Left ventricle myocardium inferior (tissue), 1 donor: ENCODE results near the gene GRM8. TPM values are rescaled to one million over a fixed set of nuclear protein-coding genes. Genes with fewer than 3 reads are reported as not detected.

ENCODE experiments used
- DNase-seq: peaks from one replicate; pipeline ENCODE4 v3.0.0-alpha.2; 2020
- H3K27ac ChIP-seq: fragments of 200-600 bp; replicated peaks from 2 replicates; pipeline ENCODE4 v1.8.0; 2021
- H3K27me3 ChIP-seq: fragments of 200-600 bp; 2 replicates; pipeline ENCODE4 v1.8.0; 2021; ENCODE audit warnings: low read depth
- H3K36me3 ChIP-seq: fragments of 200-600 bp; 2 replicates; pipeline ENCODE4 v1.8.0; 2021
- H3K4me1 ChIP-seq: fragments of 200-600 bp; 2 replicates; pipeline ENCODE4 v1.8.0; 2021
- H3K4me3 ChIP-seq: fragments of 200-600 bp; 2 replicates; pipeline ENCODE4 v1.8.0; 2021; ENCODE audit warnings: mild to moderate bottlenecking, moderate library complexity
- H3K9me3 ChIP-seq: fragments of 200-600 bp; replicated peaks from 2 replicates; pipeline ENCODE4 v1.8.0; 2021
- CTCF ChIP-seq: fragments of 200-600 bp; IDR thresholded peaks from 2 replicates; pipeline ENCODE4 v1.8.0; 2021; ENCODE audit warnings: antibody characterized with exemption, mild to moderate bottlenecking, borderline replicate concordance
- intact Hi-C: fragments of 100-400 bp; cut with micrococcal nuclease; formaldehyde crosslinking; loops from one replicate; pipeline ENCODE4 v1.11.0; 2022
- total RNA-seq: library from RNA; stranded (reverse); fragmentation: NEBNext Ultra II Directional; extraction: Animal tissue kit (Norgen Biotek cat#: 25700); gene quantifications from one replicate; pipeline ENCODE4 v1.2.1, GENCODE V29; 2021
- donor health status: DM: no; HTN: yes; CAD: no; lungs with severe emphysema.

Gene GRM8
- total RNA-seq, 1 donor from 2014 or later = 0.69 TPM

- Histone ChIP-seq H3K4me3 (no peak overlapping the region), H3K9me3 (no peaks in the 10 kb centered on the region), H3K27ac (no peak overlapping the region), H3K36me3 (no peaks in the 10 kb centered on the region), H3K27me3 (no peaks in the 10 kb centered on the region), H3K4me1 (no peaks in the 10 kb centered on the region)
- DNase-seq = no peak
- TF ChIP-seq CTCF = no peak
- intact Hi-C loops = no loop called here
These were observed 695.5 kb downstream of the GRM8 start for GRCh38 chr7:126557271-126557670.

- no peaks in the 10 kb centered on the region for H3K9me3 ChIP-seq
- intact Hi-C loops = no loop called here
- H3K4me1 ChIP-seq = no peaks in the 10 kb centered on the region
- no peak overlapping the region for H3K27ac ChIP-seq
- no peak for DNase-seq
- H3K27me3 ChIP-seq = no peaks in the 10 kb centered on the region
- no peaks in the 10 kb centered on the region for H3K36me3 ChIP-seq
- no peak overlapping the region for H3K4me3 ChIP-seq
- no peak for TF ChIP-seq CTCF
These were observed 711.3 kb downstream of the GRM8 start for GRCh38 chr7:126541406-126541805.

GRCh38 chr7:126535176-126535575 is 717.6 kb downstream of the GRM8 start:
- no peak for TF ChIP-seq CTCF
- no peak overlapping the region for H3K4me3 ChIP-seq
- H3K36me3 ChIP-seq = no peaks in the 10 kb centered on the region
- intact Hi-C loops = no loop called here
- no peaks in the 10 kb centered on the region for H3K27me3 ChIP-seq
- no peaks in the 10 kb centered on the region for H3K4me1 ChIP-seq
- H3K27ac ChIP-seq = no peak overlapping the region
- H3K9me3 ChIP-seq = no peaks in the 10 kb centered on the region
- no peak for DNase-seq

- no peak overlapping the region for H3K27ac ChIP-seq
- H3K9me3 ChIP-seq = no peaks in the 10 kb centered on the region
- no peak for DNase-seq
- no peaks in the 10 kb centered on the region for H3K36me3 ChIP-seq
- H3K27me3 ChIP-seq = no peaks in the 10 kb centered on the region
- H3K4me1 ChIP-seq = no peaks in the 10 kb centered on the region
- intact Hi-C loops = no loop called here
- TF ChIP-seq CTCF = no peak
- H3K4me3 ChIP-seq = no peak overlapping the region
These were observed 719.0 kb downstream of the GRM8 start for GRCh38 chr7:126533715-126534114.

DNA sequence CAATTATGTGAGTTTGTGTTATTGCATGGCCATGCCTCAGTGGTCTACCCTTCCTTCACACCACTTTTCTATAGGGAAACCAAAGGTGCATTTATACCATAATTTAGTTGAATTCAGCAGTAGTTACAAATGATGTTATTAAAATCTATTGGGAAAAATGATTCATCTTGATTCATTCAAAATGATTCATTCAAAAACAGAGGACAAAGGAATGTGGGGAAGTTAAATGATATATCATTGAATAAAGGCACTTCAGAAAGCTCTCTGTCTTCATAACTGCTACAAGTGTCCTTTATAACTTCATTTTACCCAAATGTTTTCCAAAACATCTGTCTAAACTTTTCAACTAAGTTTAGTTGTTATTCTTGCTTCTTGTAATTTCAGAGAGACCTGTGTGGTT is 722.9 kb downstream of the GRM8 start:
- no peak for DNase-seq
- Histone ChIP-seq H3K27ac (no peak overlapping the region), H3K9me3 (no peaks in the 10 kb centered on the region), H3K36me3 (no peaks in the 10 kb centered on the region), H3K27me3 (no peaks in the 10 kb centered on the region), H3K4me3 (no peak overlapping the region), H3K4me1 (no peaks in the 10 kb centered on the region)
- TF ChIP-seq CTCF = no peak
- intact Hi-C loops = no loop called here

- no peak overlapping the region for H3K27ac ChIP-seq
- H3K4me3 ChIP-seq = no peak overlapping the region
- no peaks in the 10 kb centered on the region for H3K36me3 ChIP-seq
- no peak for DNase-seq
- intact Hi-C loops = no loop called here
- no peaks in the 10 kb centered on the region for H3K27me3 ChIP-seq
- no peaks in the 10 kb centered on the region for H3K9me3 ChIP-seq
- H3K4me1 ChIP-seq = no peaks in the 10 kb centered on the region
- TF ChIP-seq CTCF = no peak
These were observed 723.5 kb downstream of the GRM8 start for GRCh38 chr7:126529254-126529653.
